GM13977 (cell line): ENCODE results near the gene SLC17A4.

Experiments
- DNase-seq: peaks from one replicate; pipeline ENCODE4 v3.0.0; 2012; ENCODE audit warnings: low spot score
- CTCF ChIP-seq: IDR thresholded peaks from 2 replicates; pipeline ENCODE4 v1.5.1; 2012; ENCODE audit warnings: mild to moderate bottlenecking, control low read depth; ENCODE audit not compliant: insufficient read depth; ENCODE audit errors: extremely low read depth, missing control alignments
- in situ Hi-C: fragments of 300-500 bp; cut with MboI; formaldehyde crosslinking; loops from one replicate; pipeline ENCODE4 v1.12.0; 2022; ENCODE audit warnings: low sequenced_read_pairs, low pct_unique_long_range_greater_than_20kb, mixed read lengths, inconsistent platforms; ENCODE audit not compliant: unreplicated experiment

Gene SLC17A4

GRCh38 chr6:25792016-25792415 lies 37.5 kb downstream of the SLC17A4 start:
- TF ChIP-seq CTCF, result no peak
- in situ Hi-C loops, result loop anchor here (25.0 kb wide), 1 partner anchor 170 kb away; the partner anchor contains the start of gene TRIM38
- DNase-seq, result no peak

GRCh38 chr6:25793970-25794369 lies 39.4 kb downstream of the SLC17A4 start:
- in situ Hi-C loops, result loop anchor here (25.0 kb wide), 1 partner anchor 168 kb away; the partner anchor contains the start of gene TRIM38
- no peak for TF ChIP-seq CTCF
- no peak for DNase-seq

GRCh38 chr6:25794784-25795183 lies 40.2 kb downstream of the SLC17A4 start:
- TF ChIP-seq CTCF, result no peak
- in situ Hi-C loops, result loop anchor here (25.0 kb wide), 1 partner anchor 168 kb away; the partner anchor contains the start of gene TRIM38
- DNase-seq, result no peak

GRCh38 chr6:25801436-25801835 lies 46.9 kb downstream of the SLC17A4 start:
- no peak for TF ChIP-seq CTCF
- in situ Hi-C loops, result no loop called here

GRCh38 chr6:25804804-25805203 lies 50.3 kb downstream of the SLC17A4 start:
- no peak for TF ChIP-seq CTCF
- in situ Hi-C loops, result no loop called here
- no peak for DNase-seq

More at GRCh38 chr6:25801436-25801835, 46.9 kb downstream of the SLC17A4 start:
- no peak for DNase-seq

GRCh38 chr6:25815194-25815593 lies 60.7 kb downstream of the SLC17A4 start:
- no peak for TF ChIP-seq CTCF
- in situ Hi-C loops, result no loop called here
- DNase-seq, result no peak

GRCh38 chr6:25816252-25816651 lies 61.7 kb downstream of the SLC17A4 start:
- no peak for DNase-seq
- TF ChIP-seq CTCF, result no peak
- in situ Hi-C loops, result no loop called here
